Mucosa of gallbladder (tissue), 1 donor: Measurements from ENCODE around the gene B4GALNT3. TPM values are rescaled to one million over a fixed set of nuclear protein-coding genes. Genes with fewer than 3 reads are reported as not detected.

Source experiments
- DNase-seq: peaks from one replicate; pipeline ENCODE4 v3.0.0-alpha.2; 2020; ENCODE audit warnings: low spot score
- total RNA-seq: library from RNA; stranded (reverse); gene quantifications from one replicate; pipeline ENCODE4 v1.2.1, GENCODE V29; 2021
- donor health status: DM: no; HTN: no; CAD: no.

Gene B4GALNT3
- total RNA-seq, 1 donor from 2014 or later, result 26.4 TPM

DNA sequence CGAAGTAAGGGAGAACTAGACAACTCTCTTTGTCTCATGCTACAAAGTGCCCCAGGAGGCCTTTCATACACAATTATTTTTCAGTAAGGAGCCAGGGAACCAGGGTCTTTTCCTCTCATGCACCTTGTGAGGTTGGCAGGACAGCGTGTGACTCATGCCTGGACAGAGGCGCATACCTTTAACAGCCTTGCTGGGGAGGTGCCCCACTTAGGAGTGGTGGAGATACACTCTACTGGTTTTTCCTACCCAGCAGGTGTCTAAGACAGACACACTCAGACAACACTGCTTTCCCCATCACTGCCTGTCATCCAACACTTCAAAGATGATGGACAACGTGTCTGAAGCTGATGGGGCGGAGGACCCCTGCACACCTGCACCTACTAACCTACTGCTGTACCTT, 49.1 kb downstream of the B4GALNT3 start:
- no peak for DNase-seq

DNA sequence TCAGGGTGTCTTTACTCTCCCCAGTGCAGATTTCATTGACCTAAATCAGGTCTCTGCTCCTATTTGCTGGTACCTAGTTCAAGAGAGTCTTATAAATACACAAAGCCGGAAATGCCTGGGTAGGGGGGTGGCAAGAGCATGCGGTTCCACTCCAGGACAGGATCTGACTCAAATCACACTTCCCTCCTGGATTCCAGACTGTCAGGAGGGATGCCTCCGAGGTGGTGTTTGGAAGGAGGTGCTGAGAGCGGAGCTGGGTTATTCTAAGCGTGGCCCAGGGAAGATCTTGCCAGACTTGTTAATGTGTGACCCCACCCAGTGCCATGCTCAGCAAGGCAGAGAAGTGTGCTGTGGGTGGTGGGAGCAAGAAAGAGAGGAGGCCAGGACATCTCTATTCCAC, 49.8 kb downstream of the B4GALNT3 start:
- no peak for DNase-seq

DNA sequence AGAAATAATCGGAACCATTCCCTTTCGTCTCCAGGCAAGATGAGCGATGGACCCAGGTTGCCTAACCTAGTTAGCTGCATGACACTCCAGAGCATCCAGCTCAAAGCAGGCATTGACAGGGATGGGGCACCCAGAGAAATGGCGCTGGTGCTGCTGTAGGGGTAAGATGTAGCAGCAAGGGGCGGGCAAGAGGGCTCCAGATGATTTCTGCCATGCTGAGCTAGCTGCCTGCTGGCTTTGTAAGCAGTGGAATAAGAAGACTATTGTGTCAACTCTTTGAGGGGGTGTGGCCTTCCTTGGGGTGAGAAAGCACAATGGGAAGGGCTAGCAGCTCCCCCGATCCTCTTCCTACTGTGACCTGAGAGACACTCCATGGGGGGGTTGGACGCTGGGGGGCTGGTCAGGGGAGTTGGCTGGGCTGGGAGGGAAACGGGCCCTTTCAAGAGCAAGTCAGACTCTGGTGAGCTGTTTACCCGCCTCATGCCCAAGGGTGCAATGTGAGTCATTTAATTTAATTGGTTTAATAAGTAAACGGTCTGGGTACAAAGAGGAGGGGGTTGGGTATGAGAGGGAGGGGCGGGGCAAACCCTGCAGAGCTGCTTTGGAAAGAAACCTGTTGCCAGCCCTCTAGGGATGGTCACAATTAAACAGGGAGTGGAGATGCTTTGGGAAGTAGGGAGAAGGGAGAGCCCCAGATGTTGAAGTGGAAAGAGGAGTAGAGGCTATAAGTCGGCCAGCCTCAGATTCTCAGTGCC, 50.5 kb downstream of the B4GALNT3 start:
- DNase-seq, result peak; percentile 53

DNA sequence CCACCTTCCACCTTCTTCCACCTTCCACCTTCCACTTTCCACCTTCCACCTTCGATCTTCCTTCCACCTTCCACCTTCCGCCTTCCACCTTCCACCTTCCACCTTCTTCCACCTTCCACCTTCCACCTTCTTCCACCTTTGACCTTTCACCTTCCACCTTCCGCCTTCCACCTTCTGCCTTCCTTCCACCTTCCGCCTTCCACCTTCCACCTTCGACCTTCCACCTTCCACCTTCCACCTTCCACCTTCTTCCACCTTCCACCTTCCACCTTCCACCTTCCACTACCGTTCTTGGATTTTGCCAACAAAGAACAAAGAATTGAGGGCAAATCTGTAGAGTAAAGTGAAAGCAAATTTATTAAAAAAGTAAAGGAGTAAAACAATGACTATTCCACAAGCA, 53.2 kb downstream of the B4GALNT3 start:
- no peak for DNase-seq

DNA sequence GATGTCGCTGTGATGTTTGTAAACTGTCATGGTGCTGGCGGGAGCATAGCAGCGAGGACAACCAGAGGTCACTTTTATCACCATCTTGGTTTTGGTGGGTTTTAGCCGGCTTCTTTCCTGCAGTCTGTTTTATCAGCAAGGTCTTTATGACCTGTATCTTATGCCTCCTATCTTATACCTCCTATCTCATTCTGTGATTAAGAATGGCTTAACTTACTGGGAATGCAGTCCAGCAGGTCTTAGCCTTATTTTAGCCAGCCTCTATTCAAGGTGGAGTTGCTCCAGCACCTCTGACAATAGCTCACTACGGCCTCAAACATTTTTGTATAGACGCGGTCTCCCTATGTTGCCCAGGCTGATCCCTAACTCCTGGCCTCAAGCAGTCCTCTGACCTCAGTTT, 53.7 kb downstream of the B4GALNT3 start:
- no peak for DNase-seq

DNA sequence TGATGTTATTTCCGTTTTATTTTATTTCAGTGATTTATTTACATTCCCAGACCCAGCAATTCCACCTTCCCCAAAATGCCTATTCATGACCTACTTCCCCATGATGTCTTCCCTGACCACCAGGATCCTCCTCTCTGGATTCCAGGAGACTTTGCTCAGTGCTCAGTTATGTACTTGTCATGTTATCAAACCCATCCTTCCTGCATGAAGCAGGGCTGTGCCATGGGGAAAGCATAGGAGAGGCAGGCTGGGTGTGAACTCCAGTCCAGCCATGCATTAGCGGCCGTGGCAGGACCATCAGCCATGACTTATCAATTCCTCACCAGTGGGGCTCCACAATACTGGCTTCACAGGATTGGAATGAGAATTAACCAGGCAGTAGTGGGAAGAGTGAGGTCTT, 57.8 kb downstream of the B4GALNT3 start:
- DNase-seq, result no peak

DNA sequence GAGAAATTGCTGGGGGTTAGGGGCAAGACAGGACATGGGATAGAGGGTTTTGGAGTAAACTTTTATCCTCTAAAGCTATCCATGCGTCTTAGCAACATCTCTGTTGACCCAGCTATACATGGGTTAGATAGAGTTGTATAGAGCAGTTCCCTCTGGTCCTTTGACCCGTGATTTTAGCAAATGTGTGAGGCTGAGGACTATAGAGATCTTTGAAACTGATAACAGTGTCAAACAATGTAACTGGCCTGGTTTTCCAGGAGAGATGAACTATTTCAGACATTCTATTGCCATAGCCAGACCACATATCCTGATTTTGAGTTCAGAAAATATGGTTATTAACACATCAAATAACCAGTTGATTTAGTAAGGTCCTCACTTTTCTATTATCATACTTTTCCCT, 60.4 kb downstream of the B4GALNT3 start:
- no peak for DNase-seq

DNA sequence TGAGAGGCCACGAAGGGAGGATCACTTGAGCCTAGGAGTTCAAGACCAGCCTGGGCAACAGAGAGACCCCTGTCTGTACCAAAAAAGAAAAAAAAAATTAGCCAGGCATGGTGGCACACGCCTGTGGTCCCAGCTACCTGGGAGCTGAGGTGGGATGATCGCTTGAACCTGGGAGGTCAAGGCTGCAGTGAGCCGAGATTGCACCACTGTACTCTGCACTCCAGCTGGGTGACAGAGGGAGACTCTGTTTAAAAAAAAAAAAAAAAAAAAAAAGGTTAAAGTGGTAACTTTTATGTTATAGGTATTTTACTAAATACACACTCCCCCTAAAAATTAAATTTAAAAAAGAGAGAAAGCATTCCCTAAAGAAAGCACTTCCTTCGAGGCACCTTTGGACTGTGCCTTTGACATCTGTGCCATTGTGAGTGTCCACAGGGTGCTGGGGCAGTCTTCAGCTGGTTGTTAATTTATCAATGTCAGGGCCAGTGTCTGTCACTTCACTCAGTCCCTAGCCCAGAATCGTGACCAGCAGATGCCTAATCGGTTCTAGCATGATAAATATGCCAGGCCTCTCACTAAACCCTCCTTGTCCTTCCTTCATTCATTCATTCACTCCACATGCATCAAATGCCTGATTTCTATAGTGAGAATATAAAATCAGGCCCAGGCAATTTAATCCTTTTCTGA, 63.1 kb downstream of the B4GALNT3 start:
- no peak for DNase-seq

DNA sequence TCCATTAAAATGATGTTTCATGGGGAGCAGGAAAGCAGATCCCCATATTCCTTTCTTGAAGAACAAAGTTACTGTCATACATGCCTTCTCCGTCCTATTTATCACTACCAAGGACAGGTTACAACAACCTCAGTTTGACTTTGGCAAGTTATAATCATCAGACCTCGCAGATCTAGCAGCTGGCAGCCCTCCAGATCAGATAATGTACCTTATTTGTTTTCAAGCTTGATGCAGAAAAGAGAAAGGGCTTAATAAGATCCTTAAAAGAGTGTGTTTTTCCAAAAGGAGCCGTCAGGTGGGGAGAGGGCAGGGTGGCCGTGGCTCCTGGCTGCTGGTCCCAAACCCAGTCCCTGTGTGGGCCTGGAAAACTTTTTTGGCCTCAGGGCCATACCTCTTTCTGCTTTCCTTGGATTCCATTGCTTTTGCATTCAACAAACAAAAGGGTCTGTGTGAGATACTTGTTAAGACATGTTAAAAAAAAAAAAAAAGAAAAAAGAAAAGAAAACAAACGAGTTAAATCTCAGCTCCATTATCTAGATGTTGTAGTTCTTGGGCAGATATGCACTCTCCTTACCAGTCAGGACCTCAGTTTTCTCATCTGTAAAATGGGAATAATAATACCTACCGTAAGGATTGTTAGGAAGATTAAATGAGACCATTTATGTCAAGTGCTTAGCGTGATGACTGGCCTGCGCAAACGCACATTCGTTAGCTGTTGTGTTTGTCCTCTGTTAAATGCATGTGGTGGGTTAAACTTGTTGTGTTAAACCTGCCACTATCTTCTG, 64.6 kb downstream of the B4GALNT3 start:
- DNase-seq, result peak; percentile 45

DNA sequence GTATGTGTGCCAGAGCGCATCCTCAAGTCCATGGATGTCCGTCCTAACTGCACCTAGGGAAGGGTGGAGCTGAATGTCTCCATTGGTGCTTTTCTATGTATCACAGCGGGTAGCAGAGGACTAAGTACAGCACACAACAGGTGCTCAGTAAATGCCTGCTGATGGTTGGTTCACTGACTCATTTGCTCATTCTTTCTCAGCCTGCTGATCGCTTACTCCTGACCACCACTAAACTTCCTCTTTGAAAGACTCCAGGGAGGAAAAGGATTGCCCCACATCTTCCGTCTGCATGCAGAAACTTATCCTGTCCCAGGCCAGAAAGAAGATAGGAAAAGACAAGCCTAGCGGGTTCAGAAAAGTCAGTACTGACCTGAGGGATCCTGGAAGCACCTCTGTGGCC, 66.3 kb downstream of the B4GALNT3 start:
- no peak for DNase-seq

DNA sequence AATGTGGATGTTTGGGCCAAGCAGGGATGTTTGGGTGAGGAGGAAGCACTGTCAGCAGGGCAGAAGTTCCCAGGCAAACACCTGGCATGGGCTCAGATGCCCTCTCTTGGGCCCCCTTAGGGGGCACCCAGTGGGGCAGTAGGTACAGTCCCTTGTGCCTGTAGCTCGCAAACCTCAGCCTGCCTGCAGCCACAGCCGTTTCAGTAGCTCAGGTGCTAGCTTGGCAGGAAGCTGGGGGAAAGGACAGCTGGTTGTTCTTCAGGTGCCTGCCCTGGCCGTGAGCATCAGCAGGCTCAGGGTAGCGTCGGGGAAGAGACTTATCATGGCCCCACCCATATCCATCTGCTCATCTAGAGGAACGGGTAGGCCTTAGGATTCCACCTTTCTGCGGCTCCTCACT, 67.5 kb downstream of the B4GALNT3 start:
- DNase-seq, result no peak

DNA sequence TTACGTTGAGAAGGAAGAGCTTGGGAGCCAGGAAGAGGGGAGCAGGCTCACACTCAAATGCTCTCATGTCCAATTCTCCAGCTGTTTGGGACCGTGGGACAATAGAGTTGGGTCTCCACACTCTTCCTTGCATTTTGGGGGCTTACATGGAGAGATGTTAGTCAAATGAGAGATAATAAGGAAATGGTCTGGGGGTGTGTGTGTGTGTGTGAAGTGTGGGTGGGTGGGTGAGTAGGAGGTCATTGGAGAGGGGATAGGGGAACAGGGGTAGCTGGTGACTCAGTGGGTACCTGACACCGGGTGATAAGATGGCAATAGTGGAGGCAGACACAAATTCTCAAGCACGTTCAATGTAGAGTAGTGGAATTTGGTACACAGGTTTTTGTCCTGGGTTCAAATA, 68.0 kb downstream of the B4GALNT3 start:
- DNase-seq, result no peak

DNA sequence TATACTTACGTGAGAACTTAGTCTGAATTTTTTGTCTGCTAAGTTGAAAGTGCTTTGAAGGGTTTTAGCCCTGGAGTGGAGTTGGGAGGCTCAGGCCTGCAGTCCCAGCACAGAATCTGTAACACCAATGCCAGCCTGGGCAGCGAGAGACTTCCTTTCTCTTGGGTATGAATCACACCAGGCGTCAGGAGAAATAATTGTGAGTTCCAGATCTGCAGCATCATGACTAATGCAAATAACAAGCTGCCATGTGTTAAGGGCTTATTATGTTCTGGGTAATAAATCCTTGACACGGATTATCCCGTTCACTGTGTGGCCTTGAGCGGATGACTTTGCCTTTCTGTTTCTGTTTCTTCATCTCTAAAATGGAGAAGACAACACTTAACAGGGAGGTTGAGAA, 70.6 kb downstream of the B4GALNT3 start:
- DNase-seq, result no peak

DNA sequence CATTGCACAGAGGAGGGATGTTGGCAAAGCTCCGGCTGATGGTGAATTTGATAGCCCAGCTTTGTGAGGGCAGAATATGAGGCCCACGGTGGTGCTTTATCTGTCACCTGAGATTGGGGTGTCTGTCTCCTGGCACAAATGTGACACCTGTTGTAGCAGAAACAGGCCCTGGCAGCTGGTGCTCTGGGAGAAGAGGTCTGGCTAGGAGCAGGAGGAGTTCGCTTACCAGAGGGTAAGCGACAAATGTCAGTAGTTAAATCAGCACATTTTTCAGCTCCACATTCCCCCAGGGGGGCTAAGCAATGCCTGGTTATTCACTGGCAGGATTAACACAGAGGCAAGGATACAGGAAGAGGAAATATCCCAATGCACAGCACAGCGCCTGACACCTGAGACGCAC, 71.1 kb downstream of the B4GALNT3 start:
- no peak for DNase-seq

DNA sequence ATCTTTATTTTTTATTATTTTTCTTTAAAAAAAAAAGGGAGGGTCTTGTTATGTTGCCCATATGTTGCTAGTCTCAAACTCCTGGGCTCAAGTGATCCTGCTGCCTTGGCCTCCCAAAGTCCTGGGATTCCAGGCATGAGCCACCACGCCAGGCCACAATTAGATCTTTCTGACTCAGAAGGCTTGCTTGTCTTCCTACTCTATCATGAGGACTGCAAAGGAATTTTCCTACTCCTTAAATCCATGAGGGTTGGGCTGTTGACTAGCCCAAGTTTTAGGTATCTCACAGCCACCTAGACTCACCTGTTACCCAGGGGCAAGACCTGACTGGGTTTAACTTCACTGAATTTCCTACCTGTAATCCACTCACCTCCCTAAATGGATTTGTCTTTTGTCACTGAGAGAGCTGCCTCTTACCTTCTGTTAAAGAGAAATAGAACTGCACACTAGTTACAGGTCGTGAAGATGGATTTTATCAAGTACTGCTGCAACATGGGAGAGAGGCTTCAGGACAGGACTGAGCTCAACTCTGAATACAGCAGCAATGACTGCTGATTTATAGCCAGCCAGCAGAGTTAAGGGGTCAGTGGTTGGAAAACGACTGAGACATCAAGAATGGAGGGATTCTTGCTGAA, 72.3 kb downstream of the B4GALNT3 start:
- no peak for DNase-seq

DNA sequence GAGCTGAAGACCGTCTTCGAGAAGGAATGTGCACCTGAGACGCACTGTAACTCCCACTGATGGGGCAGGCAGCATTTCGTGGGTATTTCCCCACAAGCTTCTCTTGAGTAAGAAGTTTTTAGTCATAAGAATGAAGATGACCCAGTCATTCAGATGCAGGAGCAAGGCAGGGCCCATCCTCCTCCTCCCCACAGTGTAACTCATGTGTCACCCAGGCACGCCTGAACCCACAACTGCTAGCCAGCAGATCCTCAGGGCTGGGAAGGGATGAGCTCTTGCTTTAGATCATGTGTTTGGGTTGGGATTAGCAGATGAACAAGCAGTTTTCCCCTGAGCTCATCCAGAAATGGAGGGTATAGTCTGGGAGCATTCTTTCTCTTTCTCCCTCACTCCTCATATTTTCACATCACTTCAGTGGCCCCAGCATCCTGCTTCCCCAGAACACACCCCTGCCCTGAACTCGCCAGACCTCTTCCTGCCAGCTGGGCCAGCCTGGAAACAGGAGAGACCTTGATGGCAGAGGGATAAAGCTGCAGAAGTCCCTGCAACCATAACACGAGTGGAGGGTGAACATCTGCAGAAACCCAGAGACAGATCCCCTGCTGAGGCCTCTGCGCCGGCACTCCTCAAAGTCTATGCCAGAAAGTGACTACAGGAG, 73.3 kb downstream of the B4GALNT3 start:
- DNase-seq, result no peak

DNA sequence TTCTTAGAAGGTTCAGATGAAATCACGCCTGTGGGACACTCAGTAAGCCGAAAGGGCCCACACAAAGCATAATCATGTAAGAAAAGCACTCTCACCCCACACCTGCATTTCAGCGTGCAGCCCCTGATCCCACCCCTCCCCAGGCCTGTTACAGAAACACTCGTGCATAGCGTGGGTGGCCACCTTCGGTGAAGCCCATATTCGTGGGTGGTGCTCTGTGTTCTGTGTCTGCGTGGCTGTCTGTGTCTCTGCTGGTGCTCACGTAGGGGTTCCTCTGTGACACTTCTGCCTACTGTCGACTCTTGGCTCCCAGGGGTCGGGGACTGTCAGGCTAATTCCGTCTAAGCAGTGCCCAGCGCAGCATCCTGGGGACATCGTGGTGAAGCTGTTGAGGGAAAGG, 74.0 kb downstream of the B4GALNT3 start:
- no peak for DNase-seq

DNA sequence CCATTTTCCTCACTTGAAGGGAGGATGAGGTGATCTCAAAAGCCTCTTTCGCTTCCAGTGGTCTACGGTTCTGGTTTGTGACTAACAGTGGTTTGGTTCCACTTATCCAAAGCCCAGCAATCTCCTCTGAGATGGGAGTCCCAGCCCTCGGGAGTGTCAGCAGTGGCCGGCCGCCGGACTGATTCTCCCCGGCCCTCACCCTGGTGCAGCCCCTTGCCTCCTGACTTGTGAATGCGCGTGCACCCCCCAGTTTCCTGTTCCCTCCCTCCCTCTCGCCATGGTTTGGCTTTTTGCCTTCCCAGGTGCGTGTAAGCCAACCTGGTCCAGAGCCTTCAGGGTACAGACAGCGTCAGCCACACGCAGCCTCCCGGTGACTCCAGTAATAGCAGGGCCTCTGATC, 74.5 kb downstream of the B4GALNT3 start:
- DNase-seq, result no peak

DNA sequence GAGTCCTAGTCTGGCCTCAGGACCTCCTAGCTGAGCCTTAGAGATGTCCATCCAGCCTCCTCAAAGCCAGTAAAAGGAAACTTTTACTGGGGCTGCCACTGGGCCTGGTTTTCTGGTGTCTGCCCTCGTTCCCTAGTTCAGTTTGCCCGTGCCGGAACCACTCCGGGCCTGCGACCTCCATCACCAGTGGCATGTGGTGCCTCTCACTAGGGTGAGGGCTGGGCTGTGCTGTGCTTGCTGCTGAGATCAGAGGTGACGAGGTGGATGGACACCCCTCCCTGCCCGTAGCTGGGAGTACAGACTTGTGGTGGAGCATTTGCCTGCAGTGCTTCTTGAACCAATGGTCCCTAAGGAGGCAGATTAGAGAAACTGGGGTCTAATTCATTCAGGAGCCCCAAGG, 75.7 kb downstream of the B4GALNT3 start:
- DNase-seq, result no peak

DNA sequence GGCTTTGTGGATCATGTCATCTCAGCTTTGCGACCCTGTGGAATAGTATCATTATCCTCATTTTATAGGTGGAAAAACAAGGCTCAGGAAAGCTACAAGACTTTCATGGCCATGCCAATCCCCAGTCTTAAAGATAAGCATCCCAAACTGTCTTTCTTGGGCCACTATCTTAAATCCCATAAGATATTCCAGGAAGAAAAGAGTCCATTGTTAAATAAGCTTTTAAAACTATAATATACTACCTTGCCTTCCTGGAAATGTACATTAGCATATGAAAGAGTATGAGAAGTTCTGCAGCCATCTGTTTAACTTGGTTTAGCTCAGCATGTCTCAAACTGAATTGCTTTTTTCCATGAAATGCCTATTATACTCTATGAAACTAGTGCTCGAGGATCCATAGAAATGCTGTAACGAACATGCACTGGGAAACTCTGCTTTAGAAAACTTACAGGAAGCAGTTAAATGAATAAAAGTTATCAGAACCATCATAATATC, 77.1 kb downstream of the B4GALNT3 start:
- DNase-seq, result no peak

DNA sequence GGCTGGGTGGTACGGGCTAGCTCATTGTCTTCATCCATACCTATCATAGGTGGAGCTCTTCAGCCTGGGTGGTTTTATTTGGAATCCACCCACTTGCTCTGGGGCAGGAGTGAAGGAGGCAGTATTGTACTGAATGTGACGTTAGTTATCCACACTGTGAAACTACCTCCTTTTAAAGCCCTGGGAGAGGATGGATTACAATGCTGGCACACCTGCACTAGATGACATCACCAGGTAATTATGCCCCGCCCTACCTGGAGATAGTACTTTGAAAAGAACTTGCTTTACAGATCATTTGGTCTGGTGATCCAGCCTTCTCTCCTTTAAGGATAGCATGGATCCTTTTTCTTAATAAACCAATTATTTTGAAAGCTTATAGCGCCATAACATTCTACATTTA, 78.0 kb downstream of the B4GALNT3 start:
- DNase-seq, result peak; percentile 82
